ENCODE data around the gene LAMTOR1.

GRCh38 chr11:72146625-72147024 is 43.5 kb upstream of the LAMTOR1 start:
- no peak for TF ChIP-seq CTCF (optimal IDR thresholded peaks at IDR 0.05 in 1 of 3, IDR thresholded peaks at IDR 0.05 in 1 of 3, conservative IDR thresholded peaks at IDR 0.05 in 1 of 3; ENCODE audit: extremely low read depth in 1 of 3, insufficient read depth in 2 of 3, low read length in 3 of 3)
- no peak for TF ChIP-seq EZH2 (IDR thresholded peaks at IDR 0.05; ENCODE audit: low read length)
